GM18873 (cell line): Measurements from ENCODE around the gene SFMBT1.

ENCODE experiments used
- ATAC-seq: cut with Tn5 transposase; IDR thresholded peaks from one replicate; pipeline ENCODE4 v1.9.1; 2021; ENCODE audit warnings: mild to moderate bottlenecking, moderate library complexity, moderate number of reproducible peaks; ENCODE audit not compliant: unreplicated experiment, low FRiP score

Gene SFMBT1

DNA sequence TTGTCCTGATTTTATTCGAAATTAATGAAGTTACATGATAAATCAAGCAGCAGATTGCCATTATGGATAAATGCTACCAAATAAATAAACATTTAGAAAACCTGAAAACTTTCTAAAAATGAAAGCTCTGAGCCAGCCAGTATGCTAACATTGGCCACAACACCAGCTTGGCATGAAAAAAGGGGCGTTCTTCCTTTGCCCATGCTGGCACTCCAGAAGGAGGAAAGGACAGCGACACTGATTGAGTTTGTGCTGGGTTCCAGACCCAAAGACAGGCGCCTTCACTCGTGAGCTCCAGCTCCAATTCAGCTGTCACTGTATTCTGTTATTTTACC is 153.6 kb downstream of the SFMBT1 start:
- ATAC-seq = no peak

DNA sequence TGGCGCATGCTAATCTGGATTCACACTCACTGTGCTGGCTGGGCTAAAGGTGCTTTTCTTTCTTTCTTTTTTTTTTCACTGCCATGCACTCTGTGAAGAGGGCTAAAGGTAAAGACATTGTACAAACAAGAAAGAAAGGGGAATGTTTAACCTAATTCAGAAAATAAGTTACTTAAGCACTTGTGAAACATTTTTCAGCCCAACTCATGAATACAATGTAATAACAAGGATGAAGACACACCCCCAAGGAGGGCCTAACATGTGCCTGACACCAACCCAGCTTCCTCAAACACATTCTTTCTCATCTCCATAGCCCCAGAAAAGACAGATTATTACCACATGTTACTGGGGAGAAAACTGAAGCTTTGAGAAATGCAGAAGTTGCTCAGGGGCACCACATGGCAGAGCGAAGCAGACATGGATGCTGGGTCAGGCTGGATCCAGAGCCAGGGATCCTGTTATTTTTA is 154.2 kb downstream of the SFMBT1 start:
- no peak for ATAC-seq

DNA sequence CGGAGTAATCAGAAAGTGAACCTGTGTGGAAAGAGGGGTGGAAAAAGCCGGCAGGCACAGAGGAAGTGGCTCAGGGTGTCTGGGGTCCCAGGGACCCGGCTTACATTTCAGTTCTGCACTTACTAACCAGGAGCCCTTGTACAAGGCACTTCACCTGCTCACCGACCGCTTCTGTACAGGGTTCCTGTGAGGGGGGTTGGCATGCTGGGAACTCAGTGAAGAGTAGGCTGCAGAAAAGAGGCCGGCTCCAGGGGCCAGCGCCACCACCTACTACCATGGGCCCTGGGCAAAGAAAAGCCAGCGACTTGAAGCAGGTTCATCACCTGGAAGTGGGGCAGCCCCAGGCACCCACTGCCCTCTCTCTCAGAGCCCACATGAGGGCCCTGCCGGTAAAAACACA is 154.7 kb downstream of the SFMBT1 start:
- ATAC-seq = no peak

DNA sequence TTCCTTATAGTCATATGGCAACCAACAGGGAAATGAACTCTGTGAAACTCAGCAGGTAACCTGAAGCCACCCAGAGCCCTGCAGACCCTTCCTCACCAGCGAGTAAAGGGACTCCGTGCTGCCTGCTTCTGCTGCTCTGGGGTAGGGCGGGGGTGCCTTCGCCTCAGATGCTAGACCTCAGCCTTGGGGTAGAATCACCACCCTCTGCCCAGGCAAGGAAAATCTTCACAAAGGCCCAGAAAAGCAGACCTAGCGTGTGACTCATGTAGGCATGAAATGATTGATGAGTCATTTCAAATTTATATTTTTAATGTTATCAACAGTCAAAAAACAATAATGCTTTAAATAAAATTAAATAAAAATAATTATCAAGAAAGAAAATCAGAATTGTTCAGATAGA is 155.1 kb downstream of the SFMBT1 start:
- ATAC-seq = no peak

DNA sequence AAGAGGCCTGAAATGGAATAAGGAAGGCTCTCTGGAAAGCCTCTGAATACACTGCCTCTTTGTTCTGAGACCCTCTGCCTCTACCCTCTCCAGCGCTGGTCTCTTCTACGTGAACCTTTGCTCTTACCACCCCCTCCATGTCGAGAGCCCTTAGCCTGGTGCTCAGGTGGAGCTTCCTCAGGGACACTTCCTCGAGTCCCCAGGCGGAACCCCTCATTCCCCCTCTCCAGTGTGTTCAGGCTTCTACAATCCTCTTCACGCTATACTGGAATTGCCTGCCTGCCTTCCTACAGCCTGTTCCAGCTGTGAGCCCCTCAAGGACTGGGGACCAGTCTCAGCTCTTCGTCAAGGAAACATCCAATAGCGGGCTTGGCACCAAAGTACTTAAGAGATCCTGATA is 156.0 kb downstream of the SFMBT1 start:
- ATAC-seq = no peak

DNA sequence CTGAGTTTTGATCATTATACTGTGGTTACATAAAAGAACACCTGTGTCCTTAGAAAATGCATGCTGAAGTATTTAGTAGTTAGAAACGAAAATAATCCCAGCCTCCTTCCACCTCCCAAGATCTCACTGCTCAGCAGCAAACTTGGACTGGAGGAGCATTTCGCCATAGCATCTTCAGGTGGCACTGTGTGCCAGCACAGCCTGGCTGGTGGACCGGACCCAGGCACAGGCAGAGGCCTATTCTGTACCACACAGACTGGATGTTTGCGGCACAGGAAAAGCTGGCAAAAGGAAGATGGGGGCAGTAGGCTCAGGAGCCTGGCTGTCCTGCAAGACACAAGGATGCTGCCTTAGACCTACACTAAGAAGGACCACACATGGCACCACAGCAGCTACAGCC is 158.7 kb downstream of the SFMBT1 start:
- ATAC-seq = no peak

DNA sequence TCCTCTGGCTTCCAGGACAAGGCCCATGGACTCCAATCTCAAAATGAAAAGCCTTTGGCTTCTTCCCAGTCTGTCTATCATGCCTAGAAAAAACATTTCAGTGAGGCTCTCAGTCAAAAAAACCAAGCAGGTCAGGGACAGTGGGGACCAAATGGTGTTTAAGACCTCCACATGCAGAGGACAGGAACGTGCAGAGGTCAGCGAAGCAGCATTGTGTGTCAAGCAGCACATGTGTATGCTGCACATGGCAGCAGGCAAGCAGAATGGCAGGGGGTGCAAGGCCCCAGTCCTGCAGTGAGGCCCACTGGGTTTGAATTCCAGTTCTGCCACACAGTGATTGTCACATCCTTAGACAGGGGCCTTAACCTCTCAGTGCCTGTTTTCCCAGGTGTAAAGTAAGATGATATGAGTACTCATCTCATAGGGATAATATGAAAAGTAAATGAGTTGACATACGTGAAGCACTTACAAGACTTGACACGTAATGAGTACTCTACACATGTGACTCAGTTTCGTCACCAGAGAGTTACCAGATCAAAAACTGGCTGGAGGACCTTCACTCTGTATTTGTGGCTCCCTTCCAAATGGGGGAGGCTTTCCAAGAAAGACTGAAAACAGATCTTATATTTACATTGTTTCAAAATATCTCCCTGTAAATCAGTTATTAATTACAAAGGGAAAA is 159.7 kb downstream of the SFMBT1 start:
- ATAC-seq = no peak

DNA sequence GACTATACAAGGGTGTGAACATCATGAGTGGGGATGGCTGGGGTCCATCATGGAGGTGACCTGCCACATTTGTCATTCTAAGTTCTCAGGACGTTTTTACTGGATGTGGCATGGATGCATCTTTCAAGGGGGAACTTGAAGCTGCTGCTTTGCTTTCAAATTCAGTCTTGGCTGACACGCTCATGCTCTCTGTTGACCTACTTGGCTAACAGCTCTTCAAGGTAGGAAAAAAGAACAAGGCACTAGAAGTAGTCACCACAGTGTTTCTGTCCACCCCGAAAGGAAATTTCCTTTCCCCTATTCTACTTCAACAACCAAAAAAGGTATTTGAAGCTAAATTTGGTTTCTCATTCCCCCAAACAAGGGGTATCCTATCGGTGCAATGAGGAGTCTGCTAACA is 163.5 kb downstream of the SFMBT1 start:
- no peak for ATAC-seq

DNA sequence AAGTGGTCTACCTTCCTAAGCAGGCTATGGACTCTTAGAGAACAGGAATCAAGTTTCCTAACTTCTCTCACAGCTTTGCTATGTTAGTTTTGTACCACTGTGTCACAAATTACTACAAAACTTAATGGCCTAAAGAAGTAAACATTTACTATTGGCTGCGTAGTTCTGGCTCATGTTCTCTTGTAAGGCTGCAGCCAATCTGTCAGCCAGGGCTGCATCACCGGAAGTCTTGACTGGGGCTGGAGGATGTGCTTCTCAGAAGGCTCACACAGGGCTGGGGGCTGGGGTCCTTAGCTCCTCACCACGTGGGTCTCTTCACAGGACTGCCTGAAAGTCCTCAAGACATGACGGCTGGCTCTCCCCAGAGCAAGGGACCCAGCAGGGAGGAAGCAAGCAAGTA is 164.0 kb downstream of the SFMBT1 start:
- ATAC-seq = no peak

DNA sequence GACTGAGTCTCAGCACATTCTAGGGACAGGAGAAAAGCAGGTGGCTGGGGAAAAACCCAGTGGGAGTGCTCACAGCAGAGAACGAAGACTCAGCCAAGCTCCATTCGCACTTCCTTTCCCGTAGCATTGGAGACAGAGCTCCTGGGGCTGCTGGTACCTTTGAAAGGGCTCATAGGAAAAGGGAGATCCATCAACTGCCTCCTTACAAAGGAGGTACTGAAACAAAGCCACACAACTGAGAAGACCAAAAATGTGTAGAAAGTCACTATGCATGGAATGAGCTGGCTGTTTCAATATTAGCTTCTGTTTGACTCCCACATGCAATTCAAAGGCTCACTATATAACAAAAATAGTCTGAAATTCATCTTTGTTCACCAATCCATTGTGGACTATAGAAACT is 165.4 kb downstream of the SFMBT1 start:
- ATAC-seq = no peak

DNA sequence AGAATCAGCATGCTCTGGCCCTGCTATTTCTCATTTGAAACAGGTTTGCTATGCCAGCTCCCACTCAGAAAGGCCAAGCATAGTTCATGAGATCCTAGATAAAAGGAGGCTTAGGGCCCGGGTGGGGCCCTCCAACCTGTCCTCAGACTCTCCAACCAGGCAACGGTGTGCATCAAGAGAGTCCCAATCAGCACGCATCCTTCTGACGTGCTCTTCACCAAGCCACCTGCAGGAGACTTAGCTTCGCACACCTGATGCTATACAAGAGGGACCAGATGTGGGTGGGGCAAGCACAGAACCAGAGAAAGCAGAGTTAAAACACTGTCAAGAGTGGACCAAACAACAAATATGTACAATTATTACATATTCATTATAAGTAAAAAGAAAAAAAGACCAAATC is 165.8 kb downstream of the SFMBT1 start:
- ATAC-seq = no peak

DNA sequence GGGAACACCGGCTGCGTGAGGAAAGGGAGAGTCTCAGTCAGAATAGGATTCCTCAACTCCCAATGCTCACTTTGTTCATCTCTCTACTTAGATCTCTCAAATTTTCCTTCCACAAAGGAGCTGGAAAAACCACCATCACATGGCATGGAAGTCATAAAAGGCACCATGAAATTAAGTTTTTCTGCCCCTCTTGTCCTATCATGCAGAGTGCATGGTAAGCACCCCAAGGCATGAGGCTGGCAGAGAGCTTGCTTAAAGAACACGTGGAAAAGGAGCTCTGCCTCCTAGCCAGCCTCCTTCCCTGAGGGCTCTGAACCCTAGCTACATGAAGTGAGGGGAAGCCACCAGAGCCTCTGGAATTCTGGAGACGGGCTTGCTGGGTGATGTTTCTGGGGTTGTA is 166.3 kb downstream of the SFMBT1 start:
- ATAC-seq = no peak

DNA sequence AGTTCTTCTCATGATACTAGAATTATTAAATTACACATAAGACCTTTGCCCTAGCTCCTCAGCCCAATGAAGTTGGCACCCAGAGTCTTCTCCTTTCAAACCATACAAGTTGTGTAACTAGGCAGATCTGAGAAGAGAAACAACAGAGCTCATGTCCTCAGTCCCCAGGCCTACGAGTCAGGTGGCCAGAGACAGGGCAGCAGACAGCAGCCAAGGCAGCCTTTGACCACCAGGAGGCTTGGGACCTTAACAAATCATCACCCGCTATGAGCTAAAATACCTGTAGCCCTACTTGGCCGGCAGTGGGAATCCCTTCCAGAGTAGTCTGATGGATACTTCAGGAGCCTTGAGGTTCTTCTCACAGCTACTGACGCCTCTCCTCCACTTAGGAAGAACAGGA is 166.8 kb downstream of the SFMBT1 start:
- no peak for ATAC-seq

DNA sequence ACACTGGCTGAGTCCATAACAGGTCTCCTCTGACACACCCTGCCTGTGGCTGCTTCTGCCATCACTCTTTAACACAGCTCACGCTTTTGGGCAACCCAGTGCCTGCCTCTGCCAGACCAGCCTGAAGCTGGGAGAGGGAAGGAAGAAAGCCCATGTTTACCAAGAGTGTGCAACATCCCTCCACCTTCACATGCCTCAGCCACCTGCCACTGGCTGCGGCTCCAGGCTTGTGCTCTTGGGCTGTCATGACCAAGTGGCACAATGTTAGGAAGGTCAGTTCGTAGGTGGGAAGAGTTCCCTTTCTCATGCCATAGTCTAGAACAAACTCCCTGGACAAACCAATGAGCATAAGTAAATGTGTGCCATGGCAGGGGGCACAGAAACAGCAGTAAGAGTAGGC is 168.8 kb downstream of the SFMBT1 start:
- no peak for ATAC-seq

DNA sequence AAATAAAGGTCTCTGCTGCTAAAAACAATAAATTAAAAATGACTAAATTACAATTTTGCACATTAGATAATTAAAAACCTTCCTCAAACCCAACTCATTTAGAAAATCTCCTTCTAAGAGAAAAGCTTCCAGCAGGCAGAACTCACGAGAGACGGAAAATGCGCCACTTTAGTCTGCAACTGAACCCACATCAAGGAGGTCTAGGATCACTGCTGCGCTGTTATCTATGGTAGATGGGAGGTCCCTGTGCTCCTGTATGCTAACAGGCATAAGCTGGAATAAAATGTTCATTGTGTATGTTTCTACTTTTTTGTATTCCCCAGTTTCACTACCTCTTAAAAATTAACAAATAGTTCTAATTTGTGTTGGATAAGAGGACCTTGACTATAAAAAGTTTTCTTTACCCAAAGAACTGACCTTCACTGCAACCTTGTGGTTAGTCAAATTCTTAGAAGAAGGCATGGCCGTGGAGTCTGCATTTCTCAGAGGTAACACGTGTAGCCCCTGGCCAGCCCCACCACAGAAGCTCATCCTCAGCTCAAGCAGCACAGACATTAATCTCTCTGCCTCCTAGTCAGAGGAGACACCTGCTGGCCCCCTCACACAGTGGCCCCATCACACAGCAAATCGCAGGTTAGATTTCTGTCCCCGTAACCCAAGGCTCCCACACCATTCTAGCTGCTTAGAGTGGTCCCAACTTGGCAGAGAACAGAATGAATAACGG is 170.8 kb downstream of the SFMBT1 start:
- no peak for ATAC-seq

DNA sequence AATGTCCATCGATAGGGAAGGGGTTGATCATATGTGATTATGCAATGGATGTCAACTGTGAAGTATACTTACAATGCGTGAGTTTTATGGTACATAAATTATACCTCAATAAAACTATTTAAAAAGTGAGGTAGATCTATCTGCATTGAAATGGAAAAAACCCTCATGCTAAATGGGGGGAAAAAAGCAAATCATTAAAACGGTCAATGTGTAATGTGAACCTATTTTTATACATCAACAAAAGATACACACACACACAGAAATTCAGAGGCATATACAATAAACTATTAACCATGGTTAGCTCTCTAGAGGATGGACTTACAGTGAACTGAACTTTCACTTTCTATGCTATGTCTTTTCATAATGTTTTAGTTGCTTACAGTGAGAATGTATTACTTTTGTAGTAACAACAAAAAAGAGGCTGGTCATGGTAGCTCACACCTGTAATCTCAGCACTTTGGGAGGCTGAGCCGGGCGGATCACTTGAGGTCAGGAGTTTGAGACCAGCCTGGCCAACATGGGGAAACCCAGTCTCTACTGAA is 171.6 kb downstream of the SFMBT1 start:
- ATAC-seq = no peak

DNA sequence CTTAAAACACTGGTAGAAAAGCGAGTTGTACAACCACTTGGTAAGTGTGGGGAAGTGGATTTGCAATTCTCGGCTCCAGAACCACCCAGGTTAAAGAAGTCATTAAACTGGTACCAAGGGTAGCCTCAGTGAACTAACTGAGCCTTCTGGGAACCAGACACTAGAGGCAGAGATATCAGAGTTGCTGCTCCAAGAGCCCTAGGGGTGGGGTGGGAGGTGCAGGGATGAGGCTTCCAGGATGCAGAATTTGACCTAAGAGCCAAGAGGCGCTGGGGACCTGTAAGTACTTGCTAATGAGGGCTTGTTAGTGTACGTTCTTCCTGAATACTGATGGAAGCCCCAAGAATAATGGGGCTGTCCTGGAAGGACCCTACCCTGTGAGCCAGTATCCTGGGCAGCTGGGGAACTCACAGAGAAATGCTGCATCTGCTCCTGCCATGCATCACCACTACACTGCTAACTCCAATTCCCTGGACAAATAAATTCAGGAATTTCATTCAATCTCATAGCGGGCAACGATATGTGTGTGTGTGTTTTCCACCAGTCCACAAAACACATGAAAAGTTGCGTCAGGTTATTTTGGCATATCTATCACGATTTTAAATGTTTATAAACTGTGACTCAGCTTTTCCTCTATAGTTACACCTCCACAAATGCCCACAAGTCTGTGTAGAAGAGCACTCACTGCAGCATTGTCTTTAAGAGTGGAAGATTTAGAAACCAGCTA is 172.3 kb downstream of the SFMBT1 start:
- no peak for ATAC-seq

DNA sequence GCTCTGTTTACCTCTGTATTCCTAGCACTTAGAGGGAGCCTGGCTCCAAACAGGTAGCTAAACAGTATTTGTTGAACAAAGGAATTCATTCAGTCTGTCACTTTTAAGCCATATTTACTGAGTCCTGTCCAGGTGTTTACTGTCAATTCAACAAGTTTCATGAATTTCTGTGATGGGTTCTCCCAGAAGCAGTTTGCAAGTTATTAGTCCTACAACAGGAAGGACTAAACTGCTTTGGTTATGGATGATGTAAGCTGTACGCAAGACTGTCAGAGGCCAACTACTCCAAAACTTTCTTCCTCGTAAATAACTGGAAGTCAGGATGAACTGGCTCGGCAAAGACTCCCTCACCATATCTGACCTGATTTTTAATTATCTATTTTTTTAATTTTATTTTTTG is 173.6 kb downstream of the SFMBT1 start:
- no peak for ATAC-seq

DNA sequence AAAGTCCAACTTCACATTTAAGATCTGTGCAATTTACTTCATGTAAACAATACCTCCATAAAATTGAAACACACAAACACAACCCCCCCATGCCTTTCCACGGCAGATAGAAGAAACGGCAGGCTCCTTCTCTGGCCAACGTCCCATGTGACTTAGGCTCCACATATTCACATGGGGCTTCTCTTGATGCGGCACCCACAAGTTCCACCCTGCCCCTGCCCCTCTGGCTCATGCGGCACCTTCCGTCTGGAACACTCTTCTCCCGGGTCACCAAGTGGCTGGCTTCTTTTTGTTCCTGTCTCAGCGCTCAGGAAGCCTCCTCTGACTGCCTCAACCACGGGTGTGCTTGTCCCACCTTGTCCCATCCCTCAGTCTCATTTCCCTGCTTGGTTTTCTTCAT is 174.1 kb downstream of the SFMBT1 start:
- no peak for ATAC-seq

DNA sequence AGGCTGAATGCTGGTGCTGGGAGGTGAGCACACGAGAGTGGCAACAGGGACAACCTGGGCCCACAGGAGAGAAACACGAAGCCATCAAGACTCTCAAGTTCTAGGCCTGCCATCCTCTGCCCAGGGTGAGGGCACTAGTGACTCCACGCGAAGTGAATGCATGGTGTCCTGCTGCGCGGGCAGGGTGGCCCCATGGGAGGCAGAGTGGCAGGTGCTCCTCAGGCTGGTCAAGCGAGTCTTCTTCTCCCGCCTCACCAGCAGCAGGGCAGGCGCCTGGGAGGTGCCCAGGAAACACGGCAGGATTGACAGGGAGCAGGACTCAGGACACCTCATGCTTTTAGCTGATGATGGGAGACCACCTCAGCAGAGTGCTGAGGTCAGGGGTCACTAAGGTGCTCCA is 175.4 kb downstream of the SFMBT1 start:
- ATAC-seq = no peak

DNA sequence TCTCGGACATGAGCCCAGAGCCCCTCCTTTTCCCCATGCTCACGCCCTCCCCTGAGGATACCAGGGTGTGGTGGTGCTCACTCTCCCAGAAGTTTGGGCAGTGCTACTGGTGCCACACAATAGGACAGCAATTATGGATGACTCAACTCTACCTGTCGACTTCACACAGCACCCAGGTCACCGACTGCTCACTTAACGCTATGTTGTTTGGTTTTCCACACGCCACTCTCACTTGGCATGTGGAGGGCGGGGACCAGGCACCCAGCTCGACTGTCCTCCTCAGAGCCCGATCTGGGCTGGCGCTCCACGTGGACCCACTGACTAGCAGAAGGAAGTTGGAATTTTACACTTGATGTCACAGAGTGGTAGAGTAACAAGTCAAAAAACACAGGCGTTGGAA is 179.4 kb downstream of the SFMBT1 start:
- no peak for ATAC-seq
